Hindlimb muscle (tissue), 1 donor: Measurements from ENCODE around the gene ABHD17A. TPM values are rescaled to one million over a fixed set of nuclear protein-coding genes. Genes with fewer than 3 reads are reported as not detected.

Experiments
- DNase-seq: peaks from one replicate; pipeline ENCODE4 v3.0.0-alpha.2; 2013
- polyA plus RNA-seq: library from polyadenylated mRNA; unstranded; fragments of 120-200 nt; gene quantifications from one replicate; pipeline ENCODE4 v1.2.1, GENCODE V29; 2013; ENCODE audit not compliant: insufficient read length

ABHD17A gene
- polyA plus RNA-seq, 1 donor = 64.8 TPM

- DNase-seq = no peak
Measured at GRCh38 chr19:1837625-1838105, 47.6 kb downstream of the ABHD17A start.

GRCh38 chr19:1837222-1837565, 48.1 kb downstream of the ABHD17A start:
- DNase-seq = no peak

- DNase-seq = no peak
Measured at GRCh38 chr19:1836458-1837221, 48.7 kb downstream of the ABHD17A start.

- DNase-seq = no peak
Measured at GRCh38 chr19:1833540-1833939, 51.8 kb downstream of the ABHD17A start.

- no peak for DNase-seq
Measured at GRCh38 chr19:1832046-1832663, 53.1 kb downstream of the ABHD17A start.

- no peak for DNase-seq
Measured at GRCh38 chr19:1830978-1831377, 54.3 kb downstream of the ABHD17A start.

- no peak for DNase-seq
Measured at GRCh38 chr19:1830568-1830967, 54.7 kb downstream of the ABHD17A start.

- no peak for DNase-seq
Measured at GRCh38 chr19:1829958-1830357, 55.3 kb downstream of the ABHD17A start.

- DNase-seq = no peak
Measured at GRCh38 chr19:1828279-1829238, 56.7 kb downstream of the ABHD17A start.

GRCh38 chr19:1827566-1828278, 57.6 kb downstream of the ABHD17A start:
- no peak for DNase-seq

Other genes starting within 250 kb of the ABHD17A start
- gene TCF3, start 232.9 kb downstream of the ABHD17A start, polyA plus RNA-seq = 145 TPM
- not detected for gene ONECUT3, start 132.0 kb downstream of the ABHD17A start, polyA plus RNA-seq
- gene ATP8B3, start 73.2 kb downstream of the ABHD17A start, polyA plus RNA-seq = 1.1 TPM
- 24.2 TPM for gene REXO1, start 37.0 kb downstream of the ABHD17A start, polyA plus RNA-seq
- 13.6 TPM for gene KLF16, start 21.9 kb downstream of the ABHD17A start, polyA plus RNA-seq
- gene ADAT3, start 19.9 kb upstream of the ABHD17A start, polyA plus RNA-seq = 2.8 TPM
- 32.5 TPM for gene SCAMP4, start 19.9 kb upstream of the ABHD17A start, polyA plus RNA-seq
- 42.8 TPM for gene CSNK1G2, start 55.7 kb upstream of the ABHD17A start, polyA plus RNA-seq
- gene BTBD2, start 130.2 kb upstream of the ABHD17A start, polyA plus RNA-seq = 83.9 TPM
- gene MKNK2, start 165.7 kb upstream of the ABHD17A start, polyA plus RNA-seq = 116 TPM
- 18.3 TPM for gene MOB3A, start 210.8 kb upstream of the ABHD17A start, polyA plus RNA-seq
- gene IZUMO4, start 211.4 kb upstream of the ABHD17A start, polyA plus RNA-seq = 2.9 TPM